ENCODE results near the gene SPOP.

DNA sequence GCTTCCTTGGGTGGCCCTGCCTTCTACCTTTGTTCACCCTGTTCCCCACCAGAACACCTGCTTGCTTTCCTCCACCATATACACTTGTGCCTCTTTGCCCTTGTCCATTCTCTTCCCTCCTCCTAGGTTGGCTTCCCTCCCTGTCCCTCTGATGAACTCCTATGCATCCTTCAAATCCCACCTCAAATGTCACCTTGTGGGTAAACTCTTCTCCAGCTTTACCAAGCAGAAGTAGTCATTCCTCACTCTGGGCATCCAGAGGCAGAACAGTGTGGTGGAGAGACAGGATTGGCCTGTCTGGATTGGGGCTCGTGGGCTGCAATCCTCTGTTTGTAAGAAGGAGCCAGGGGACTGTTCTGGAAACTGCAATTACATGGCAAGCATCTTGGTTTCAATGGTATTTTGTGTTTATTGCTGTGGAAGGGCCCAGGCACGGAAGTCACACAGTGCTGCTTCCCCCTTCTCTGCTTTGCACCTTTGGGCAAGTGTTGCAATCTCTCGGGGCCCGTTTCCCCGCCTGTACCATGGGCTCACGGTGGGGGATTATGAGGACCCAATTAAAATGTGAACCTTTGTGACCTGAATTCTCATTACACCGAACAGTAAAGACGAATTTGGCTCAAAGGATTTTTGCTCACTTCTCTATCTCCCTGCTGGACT lies 124.1 kb downstream of the SPOP start:
- TF ChIP-seq, protein P1, sequence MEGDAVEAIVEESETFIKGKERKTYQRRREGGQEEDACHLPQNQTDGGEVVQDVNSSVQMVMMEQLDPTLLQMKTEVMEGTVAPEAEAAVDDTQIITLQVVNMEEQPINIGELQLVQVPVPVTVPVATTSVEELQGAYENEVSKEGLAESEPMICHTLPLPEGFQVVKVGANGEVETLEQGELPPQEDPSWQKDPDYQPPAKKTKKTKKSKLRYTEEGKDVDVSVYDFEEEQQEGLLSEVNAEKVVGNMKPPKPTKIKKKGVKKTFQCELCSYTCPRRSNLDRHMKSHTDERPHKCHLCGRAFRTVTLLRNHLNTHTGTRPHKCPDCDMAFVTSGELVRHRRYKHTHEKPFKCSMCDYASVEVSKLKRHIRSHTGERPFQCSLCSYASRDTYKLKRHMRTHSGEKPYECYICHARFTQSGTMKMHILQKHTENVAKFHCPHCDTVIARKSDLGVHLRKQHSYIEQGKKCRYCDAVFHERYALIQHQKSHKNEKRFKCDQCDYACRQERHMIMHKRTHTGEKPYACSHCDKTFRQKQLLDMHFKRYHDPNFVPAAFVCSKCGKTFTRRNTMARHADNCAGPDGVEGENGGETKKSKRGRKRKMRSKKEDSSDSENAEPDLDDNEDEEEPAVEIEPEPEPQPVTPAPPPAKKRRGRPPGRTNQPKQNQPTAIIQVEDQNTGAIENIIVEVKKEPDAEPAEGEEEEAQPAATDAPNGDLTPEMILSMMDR (conservative IDR thresholded peaks at IDR 0.05; ENCODE audit: low read depth in 2 of 2) = no peak
- TF ChIP-seq, protein P2, sequence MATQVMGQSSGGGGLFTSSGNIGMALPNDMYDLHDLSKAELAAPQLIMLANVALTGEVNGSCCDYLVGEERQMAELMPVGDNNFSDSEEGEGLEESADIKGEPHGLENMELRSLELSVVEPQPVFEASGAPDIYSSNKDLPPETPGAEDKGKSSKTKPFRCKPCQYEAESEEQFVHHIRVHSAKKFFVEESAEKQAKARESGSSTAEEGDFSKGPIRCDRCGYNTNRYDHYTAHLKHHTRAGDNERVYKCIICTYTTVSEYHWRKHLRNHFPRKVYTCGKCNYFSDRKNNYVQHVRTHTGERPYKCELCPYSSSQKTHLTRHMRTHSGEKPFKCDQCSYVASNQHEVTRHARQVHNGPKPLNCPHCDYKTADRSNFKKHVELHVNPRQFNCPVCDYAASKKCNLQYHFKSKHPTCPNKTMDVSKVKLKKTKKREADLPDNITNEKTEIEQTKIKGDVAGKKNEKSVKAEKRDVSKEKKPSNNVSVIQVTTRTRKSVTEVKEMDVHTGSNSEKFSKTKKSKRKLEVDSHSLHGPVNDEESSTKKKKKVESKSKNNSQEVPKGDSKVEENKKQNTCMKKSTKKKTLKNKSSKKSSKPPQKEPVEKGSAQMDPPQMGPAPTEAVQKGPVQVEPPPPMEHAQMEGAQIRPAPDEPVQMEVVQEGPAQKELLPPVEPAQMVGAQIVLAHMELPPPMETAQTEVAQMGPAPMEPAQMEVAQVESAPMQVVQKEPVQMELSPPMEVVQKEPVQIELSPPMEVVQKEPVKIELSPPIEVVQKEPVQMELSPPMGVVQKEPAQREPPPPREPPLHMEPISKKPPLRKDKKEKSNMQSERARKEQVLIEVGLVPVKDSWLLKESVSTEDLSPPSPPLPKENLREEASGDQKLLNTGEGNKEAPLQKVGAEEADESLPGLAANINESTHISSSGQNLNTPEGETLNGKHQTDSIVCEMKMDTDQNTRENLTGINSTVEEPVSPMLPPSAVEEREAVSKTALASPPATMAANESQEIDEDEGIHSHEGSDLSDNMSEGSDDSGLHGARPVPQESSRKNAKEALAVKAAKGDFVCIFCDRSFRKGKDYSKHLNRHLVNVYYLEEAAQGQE (IDR thresholded peaks at IDR 0.05; ENCODE audit: unreplicated experiment) = no peak
- no peak for TF ChIP-seq EZH2phosphoT487 (IDR thresholded peaks at IDR 0.05; ENCODE audit: unreplicated experiment)
- no peak for TF ChIP-seq POLR2AphosphoS5 (IDR thresholded peaks at IDR 0.05; ENCODE audit: low read depth)
- TF ChIP-seq, protein P3, sequence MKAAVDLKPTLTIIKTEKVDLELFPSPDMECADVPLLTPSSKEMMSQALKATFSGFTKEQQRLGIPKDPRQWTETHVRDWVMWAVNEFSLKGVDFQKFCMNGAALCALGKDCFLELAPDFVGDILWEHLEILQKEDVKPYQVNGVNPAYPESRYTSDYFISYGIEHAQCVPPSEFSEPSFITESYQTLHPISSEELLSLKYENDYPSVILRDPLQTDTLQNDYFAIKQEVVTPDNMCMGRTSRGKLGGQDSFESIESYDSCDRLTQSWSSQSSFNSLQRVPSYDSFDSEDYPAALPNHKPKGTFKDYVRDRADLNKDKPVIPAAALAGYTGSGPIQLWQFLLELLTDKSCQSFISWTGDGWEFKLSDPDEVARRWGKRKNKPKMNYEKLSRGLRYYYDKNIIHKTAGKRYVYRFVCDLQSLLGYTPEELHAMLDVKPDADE (IDR thresholded peaks at IDR 0.05) = no peak
- TF ChIP-seq CREB1 (CRISPR knock-in tag; IDR thresholded peaks at IDR 0.05; ENCODE audit: low read depth) = no peak
- no peak for TF ChIP-seq EZH2 (IDR thresholded peaks at IDR 0.05; ENCODE audit: low read depth, unreplicated experiment)
- no peak for TF ChIP-seq STAT1 (IDR thresholded peaks at IDR 0.05; ENCODE audit: unreplicated experiment)
- no peak for TF ChIP-seq NANOG (IDR thresholded peaks at IDR 0.05; ENCODE audit: borderline replicate concordance)
- TF ChIP-seq ZNF331 (CRISPR knock-in tag; IDR thresholded peaks at IDR 0.05; ENCODE audit: low read depth) = no peak
- TF ChIP-seq, protein P4, sequence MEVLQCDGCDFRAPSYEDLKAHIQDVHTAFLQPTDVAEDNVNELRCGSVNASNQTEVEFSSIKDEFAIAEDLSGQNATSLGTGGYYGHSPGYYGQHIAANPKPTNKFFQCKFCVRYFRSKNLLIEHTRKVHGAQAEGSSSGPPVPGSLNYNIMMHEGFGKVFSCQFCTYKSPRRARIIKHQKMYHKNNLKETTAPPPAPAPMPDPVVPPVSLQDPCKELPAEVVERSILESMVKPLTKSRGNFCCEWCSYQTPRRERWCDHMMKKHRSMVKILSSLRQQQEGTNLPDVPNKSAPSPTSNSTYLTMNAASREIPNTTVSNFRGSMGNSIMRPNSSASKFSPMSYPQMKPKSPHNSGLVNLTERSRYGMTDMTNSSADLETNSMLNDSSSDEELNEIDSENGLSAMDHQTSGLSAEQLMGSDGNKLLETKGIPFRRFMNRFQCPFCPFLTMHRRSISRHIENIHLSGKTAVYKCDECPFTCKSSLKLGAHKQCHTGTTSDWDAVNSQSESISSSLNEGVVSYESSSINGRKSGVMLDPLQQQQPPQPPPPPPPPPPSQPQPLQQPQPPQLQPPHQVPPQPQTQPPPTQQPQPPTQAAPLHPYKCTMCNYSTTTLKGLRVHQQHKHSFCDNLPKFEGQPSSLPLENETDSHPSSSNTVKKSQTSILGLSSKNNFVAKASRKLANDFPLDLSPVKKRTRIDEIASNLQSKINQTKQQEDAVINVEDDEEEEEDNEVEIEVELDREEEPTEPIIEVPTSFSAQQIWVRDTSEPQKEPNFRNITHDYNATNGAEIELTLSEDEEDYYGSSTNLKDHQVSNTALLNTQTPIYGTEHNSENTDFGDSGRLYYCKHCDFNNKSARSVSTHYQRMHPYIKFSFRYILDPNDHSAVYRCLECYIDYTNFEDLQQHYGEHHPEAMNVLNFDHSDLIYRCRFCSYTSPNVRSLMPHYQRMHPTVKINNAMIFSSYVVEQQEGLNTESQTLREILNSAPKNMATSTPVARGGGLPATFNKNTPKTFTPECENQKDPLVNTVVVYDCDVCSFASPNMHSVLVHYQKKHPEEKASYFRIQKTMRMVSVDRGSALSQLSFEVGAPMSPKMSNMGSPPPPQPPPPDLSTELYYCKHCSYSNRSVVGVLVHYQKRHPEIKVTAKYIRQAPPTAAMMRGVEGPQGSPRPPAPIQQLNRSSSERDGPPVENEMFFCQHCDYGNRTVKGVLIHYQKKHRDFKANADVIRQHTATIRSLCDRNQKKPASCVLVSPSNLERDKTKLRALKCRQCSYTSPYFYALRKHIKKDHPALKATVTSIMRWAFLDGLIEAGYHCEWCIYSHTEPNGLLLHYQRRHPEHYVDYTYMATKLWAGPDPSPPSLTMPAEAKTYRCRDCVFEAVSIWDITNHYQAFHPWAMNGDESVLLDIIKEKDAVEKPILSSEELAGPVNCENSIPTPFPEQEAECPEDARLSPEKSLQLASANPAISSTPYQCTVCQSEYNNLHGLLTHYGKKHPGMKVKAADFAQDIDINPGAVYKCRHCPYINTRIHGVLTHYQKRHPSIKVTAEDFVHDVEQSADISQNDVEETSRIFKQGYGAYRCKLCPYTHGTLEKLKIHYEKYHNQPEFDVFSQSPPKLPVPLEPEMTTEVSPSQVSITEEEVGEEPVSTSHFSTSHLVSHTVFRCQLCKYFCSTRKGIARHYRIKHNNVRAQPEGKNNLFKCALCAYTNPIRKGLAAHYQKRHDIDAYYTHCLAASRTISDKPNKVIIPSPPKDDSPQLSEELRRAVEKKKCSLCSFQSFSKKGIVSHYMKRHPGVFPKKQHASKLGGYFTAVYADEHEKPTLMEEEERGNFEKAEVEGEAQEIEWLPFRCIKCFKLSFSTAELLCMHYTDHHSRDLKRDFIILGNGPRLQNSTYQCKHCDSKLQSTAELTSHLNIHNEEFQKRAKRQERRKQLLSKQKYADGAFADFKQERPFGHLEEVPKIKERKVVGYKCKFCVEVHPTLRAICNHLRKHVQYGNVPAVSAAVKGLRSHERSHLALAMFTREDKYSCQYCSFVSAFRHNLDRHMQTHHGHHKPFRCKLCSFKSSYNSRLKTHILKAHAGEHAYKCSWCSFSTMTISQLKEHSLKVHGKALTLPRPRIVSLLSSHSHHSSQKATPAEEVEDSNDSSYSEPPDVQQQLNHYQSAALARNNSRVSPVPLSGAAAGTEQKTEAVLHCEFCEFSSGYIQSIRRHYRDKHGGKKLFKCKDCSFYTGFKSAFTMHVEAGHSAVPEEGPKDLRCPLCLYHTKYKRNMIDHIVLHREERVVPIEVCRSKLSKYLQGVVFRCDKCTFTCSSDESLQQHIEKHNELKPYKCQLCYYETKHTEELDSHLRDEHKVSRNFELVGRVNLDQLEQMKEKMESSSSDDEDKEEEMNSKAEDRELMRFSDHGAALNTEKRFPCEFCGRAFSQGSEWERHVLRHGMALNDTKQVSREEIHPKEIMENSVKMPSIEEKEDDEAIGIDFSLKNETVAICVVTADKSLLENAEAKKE (CRISPR knock-in tag; IDR thresholded peaks at IDR 0.05) = no peak

All from GM23338 (cell line).